GM18870 (cell line): ENCODE measurements around the gene SLC5A3.

ENCODE experiments used
- ATAC-seq: cut with Tn5 transposase; IDR thresholded peaks from one replicate; pipeline ENCODE4 v1.9.1; 2021; ENCODE audit warnings: moderate library complexity; ENCODE audit not compliant: unreplicated experiment

Gene SLC5A3

GRCh38 chr21:34094949-34095348 lies 21.6 kb downstream of the SLC5A3 start:
- ATAC-seq = no peak

GRCh38 chr21:34097442-34097841 lies 24.1 kb downstream of the SLC5A3 start:
- ATAC-seq = no peak

GRCh38 chr21:34100337-34100736 lies 27.0 kb downstream of the SLC5A3 start:
- ATAC-seq = no peak

- ATAC-seq = no peak
Measured at GRCh38 chr21:34100790-34101189, 27.4 kb downstream of the SLC5A3 start.

DNA sequence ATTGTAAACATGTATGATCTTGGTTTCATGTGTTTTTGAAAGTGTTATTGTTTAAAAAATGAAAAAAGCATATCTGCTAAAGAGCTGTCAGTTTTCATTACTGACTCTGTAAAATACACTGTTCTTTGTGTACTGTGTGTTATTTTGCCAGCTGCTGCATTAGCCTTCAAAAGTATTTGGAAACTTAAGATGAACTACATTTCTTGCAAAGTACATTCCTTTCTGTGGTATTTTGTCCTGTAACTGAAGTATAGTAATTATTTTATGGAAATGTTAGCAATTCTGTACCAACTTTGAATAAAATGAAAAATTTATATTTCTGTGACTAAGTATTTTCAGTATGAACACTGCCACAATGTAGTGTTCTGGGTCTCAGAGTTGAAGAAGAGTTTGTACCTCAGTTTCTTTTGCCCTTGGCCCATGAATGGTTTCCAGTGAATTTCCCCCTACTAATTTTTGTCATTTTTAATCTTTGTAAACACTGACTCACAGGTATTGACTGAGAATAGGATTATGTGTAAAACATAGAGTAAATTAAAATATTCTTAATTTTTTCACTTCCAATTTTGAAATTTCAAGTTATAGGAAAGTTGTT lies 32.7 kb downstream of the SLC5A3 start:
- ATAC-seq = no peak

DNA sequence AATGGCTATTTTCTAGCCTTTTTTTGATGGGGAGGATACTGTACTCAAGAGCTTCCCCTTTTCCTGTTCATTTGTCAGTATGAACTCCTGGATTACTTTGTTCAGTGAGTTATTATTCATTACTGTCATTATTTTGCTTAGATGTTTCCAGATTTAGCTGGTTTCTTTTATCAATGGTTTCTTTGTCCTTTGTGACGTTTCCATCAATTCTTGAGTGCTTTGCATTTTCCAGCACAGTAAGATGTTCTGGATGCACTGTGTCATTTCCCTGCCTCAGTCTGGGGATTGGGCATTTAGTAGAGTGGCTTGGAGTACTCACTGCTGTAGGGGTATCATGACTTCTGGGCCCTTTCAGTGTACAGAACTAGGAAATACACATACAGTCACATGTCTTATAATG lies 34.2 kb downstream of the SLC5A3 start:
- no peak for ATAC-seq

GRCh38 chr21:34109075-34109474 lies 35.7 kb downstream of the SLC5A3 start:
- no peak for ATAC-seq

DNA sequence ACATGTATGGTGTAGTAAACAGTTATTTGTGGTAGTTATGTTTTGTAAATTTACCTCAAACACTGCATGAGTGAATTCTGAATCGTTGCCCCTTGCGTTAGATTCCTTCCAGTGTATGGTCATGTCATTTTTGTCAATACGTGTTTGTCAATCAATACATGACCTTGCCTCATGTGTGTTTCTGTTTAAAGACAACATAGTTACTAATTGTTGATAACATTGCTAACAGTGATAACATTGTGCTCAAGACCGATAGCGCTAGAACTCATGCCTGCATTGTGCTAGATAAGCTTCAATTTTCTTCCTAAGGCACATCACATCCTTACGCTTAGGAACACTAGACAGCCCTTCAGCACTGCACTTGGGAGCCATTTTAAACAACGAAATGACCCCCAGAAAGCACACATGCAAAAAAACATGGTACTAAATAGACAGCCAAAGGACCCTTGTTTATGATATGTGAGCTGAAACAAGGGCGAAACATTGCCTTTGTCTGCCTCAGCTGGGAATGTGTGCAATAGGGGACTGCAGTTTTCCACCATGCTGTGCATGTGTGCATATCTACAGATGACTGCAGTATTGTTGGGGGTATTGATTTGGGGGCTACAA lies 37.3 kb downstream of the SLC5A3 start:
- ATAC-seq = no peak

- no peak for ATAC-seq
Measured at GRCh38 chr21:34112316-34113033, 39.1 kb downstream of the SLC5A3 start.

DNA sequence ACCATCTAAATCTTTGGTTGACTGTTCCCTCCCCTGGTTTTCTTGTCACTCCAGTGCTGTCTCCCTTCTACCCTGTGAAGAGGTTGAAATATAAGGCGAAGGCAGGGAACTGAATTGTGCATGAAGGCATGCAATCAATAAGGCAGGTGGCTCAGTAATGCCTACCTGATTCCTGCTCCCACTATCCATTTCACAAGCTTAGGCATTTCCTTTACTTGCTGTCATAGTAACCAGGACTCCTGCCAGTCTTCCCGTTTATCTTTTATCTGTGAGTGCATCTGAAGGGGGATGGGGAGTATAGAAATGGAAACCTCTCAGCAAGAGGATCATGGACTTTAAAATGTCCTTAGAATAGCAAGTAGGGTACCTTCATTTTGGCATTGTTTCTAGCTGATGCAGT lies 40.5 kb downstream of the SLC5A3 start:
- ATAC-seq = no peak

- no peak for ATAC-seq
Measured at GRCh38 chr21:34115160-34115559, 41.8 kb downstream of the SLC5A3 start.

GRCh38 chr21:34116569-34116968 lies 43.2 kb downstream of the SLC5A3 start:
- ATAC-seq = no peak

DNA sequence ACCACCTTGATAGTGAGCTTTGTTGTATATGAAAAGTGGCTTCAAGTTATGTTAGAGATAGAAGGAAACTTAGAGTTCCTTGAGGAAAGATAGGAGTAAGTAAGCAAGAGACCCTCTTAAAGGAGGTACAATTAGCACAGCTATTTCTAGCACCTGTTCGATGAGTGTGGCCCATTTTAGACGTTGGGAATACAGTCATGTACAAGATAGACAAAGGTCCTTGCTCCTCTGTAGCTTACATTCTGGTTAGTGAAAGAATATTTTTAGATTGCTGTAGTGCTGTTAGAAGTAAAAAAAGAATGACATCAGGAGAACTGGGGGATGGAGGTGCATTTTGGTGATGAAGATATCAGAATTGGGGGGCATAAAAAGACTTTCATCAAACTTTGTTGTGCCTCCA lies 47.5 kb downstream of the SLC5A3 start:
- no peak for ATAC-seq

DNA sequence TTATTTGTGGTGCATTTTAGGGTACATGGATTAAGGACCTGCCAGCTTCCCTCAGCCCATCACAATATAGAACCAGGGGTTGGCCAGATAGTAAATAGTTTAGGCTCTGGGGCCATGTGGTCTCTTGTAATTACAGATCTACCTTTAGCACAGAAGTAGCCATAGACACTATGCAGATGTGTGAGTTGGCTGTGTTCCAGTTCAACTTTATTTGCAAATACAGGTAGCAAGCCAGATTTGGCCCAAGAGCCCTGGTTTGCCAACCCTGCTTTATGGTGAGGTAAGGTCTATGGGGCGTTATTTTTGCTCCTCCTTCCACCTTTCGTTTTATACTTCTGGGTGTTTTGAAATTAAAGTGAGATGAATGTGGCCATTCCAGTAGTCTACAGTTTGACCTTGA lies 48.7 kb downstream of the SLC5A3 start:
- no peak for ATAC-seq
